H9 (cell line): ENCODE data around the gene KBTBD13. TPM values are rescaled to one million over a fixed set of nuclear protein-coding genes. Genes with fewer than 3 reads are reported as not detected.

Experiments used
- DNase-seq: peaks from one replicate; pipeline ENCODE4 v3.0.0-alpha.2; 2017
- H2AFZ ChIP-seq: one replicate; pipeline ENCODE4 v1.6.1; 2013; ENCODE audit warnings: mild to moderate bottlenecking, low read length, control low read depth, moderate library complexity
- H2AK5ac ChIP-seq: 2 replicates; pipeline ENCODE4 v1.6.1; 2013; ENCODE audit warnings: low read length, control low read depth, mixed read lengths; ENCODE audit not compliant: insufficient read length
- H2BK120ac ChIP-seq: one replicate; pipeline ENCODE4 v1.6.1; 2013; ENCODE audit warnings: low read depth, mild to moderate bottlenecking, low read length, control low read depth, inconsistent platforms; ENCODE audit not compliant: poor library complexity, severe bottlenecking
- H2BK12ac ChIP-seq: 2 replicates; pipeline ENCODE4 v1.6.1; 2013; ENCODE audit warnings: low read length, control low read depth, mixed read lengths, low read depth; ENCODE audit not compliant: insufficient read length
- H2BK15ac ChIP-seq: 2 replicates; pipeline ENCODE4 v1.6.1; 2013; ENCODE audit warnings: low read depth, low read length, control low read depth
- H2BK20ac ChIP-seq: one replicate; pipeline ENCODE4 v1.6.1; 2013; ENCODE audit warnings: low read depth, mild to moderate bottlenecking, low read length, control low read depth, inconsistent platforms; ENCODE audit not compliant: poor library complexity, severe bottlenecking
- H2BK5ac ChIP-seq: 2 replicates; pipeline ENCODE4 v1.6.1; 2013; ENCODE audit warnings: low read length, control low read depth, mixed read lengths; ENCODE audit not compliant: insufficient read length
- H3K14ac ChIP-seq: 2 replicates; pipeline ENCODE4 v1.6.1; 2013; ENCODE audit warnings: low read length, control low read depth; ENCODE audit not compliant: insufficient read depth
- H3K18ac ChIP-seq: 2 replicates; pipeline ENCODE4 v1.6.1; 2013; ENCODE audit warnings: low read depth, mild to moderate bottlenecking, mixed read lengths, low read length, control low read depth; ENCODE audit not compliant: insufficient read length
- H3K23ac ChIP-seq: 2 replicates; pipeline ENCODE4 v1.6.1; 2013; ENCODE audit warnings: low read length, control low read depth, mixed read lengths, low read depth; ENCODE audit not compliant: insufficient read length
- H3K23me2 ChIP-seq: 2 replicates; pipeline ENCODE4 v1.6.1; 2013; ENCODE audit warnings: low read depth, mild to moderate bottlenecking, mixed read lengths, low read length, control low read depth; ENCODE audit not compliant: insufficient read length, poor library complexity, severe bottlenecking
- H3K27ac ChIP-seq: 2 replicates; pipeline ENCODE4 v1.5.1; 2013; ENCODE audit warnings: low read length, control low read depth, mixed read lengths, low read depth; ENCODE audit not compliant: insufficient read length
- H3K27me3 ChIP-seq: 2 replicates; pipeline ENCODE4 v1.6.1; 2013; ENCODE audit warnings: low read length, control low read depth, inconsistent platforms; ENCODE audit not compliant: insufficient read depth
- H3K4ac ChIP-seq: 2 replicates; pipeline ENCODE4 v1.6.1; 2013; ENCODE audit warnings: low read depth, mild to moderate bottlenecking, control low read depth, inconsistent platforms, low read length, moderate library complexity
- H3K4me1 ChIP-seq: 2 replicates; pipeline ENCODE4 v1.6.1; 2013; ENCODE audit warnings: low read length, control low read depth, inconsistent platforms; ENCODE audit not compliant: insufficient read depth
- H3K4me2 ChIP-seq: 2 replicates; pipeline ENCODE4 v1.6.1; 2013; ENCODE audit warnings: low read length, control low read depth, mixed read lengths; ENCODE audit not compliant: insufficient read length, insufficient read depth
- H3K56ac ChIP-seq: 2 replicates; pipeline ENCODE4 v1.6.1; 2013; ENCODE audit warnings: low read depth, mild to moderate bottlenecking, mixed read lengths, low read length, control low read depth; ENCODE audit not compliant: insufficient read length
- H3K79me1 ChIP-seq: 2 replicates; pipeline ENCODE4 v1.6.1; 2013; ENCODE audit warnings: low read depth, mild to moderate bottlenecking, moderate library complexity, low read length, control low read depth, inconsistent platforms; ENCODE audit not compliant: insufficient read depth, poor library complexity, severe bottlenecking
- H3K79me2 ChIP-seq: 2 replicates; pipeline ENCODE4 v1.6.1; 2013; ENCODE audit warnings: low read length, control low read depth, inconsistent platforms; ENCODE audit not compliant: insufficient read depth
- H3K9ac ChIP-seq: 2 replicates; pipeline ENCODE4 v1.6.1; 2013; ENCODE audit warnings: low read length, control low read depth, mixed read lengths; ENCODE audit not compliant: insufficient read length; ENCODE audit errors: extremely low read depth
- H3K9me3 ChIP-seq: one replicate; pipeline ENCODE4 v1.6.1; 2013; ENCODE audit warnings: low read depth, low read length, inconsistent platforms; ENCODE audit not compliant: control insufficient read depth
- H3T11ph ChIP-seq: one replicate; pipeline ENCODE4 v1.6.1; 2013; ENCODE audit warnings: mild to moderate bottlenecking, low read length, control low read depth, inconsistent platforms
- H4K20me1 ChIP-seq: one replicate; pipeline ENCODE4 v1.6.1; 2013; ENCODE audit not compliant: control insufficient read depth, insufficient read length, insufficient read depth
- H4K5ac ChIP-seq: 2 replicates; pipeline ENCODE4 v1.6.1; 2013; ENCODE audit warnings: low read depth, mild to moderate bottlenecking, mixed read lengths, low read length, control low read depth; ENCODE audit not compliant: insufficient read length
- H4K8ac ChIP-seq: replicated peaks from 2 replicates; pipeline ENCODE4 v1.6.1; 2013; ENCODE audit warnings: low read length, control low read depth, mixed read lengths, low read depth; ENCODE audit not compliant: insufficient read length
- H4K91ac ChIP-seq: 2 replicates; pipeline ENCODE4 v1.6.1; 2013; ENCODE audit warnings: low read depth, mild to moderate bottlenecking, moderate library complexity, mixed read lengths, low read length, control low read depth; ENCODE audit not compliant: insufficient read length
- H3K27ac Mint-ChIP-seq, 3 experiments: 2 replicates in 2 of 3; 3 replicates in 1 of 3; pipeline ENCODE4 v1.8.0; 2020 to 2021; ENCODE audit warnings: mixed read lengths in 3 of 3, mild to moderate bottlenecking in 1 of 3, moderate library complexity in 1 of 3
- H3K27me3 Mint-ChIP-seq: 2 replicates; pipeline ENCODE4 v1.8.0; 2021; ENCODE audit warnings: low read depth, mild to moderate bottlenecking, moderate library complexity, mixed read lengths
- H3K36me3 Mint-ChIP-seq, 3 experiments: 2 replicates in 2 of 3; 3 replicates in 1 of 3; pipeline ENCODE4 v1.8.0; 2020 to 2021; ENCODE audit warnings: low read depth in 3 of 3, mixed read lengths in 3 of 3; ENCODE audit not compliant: insufficient read depth in 1 of 3
- H3K4me1 Mint-ChIP-seq, 2 experiments: 2 replicates each; pipeline ENCODE4 v1.8.0; 2020; ENCODE audit warnings: mixed read lengths in 2 of 2
- H3K4me3 Mint-ChIP-seq, 2 experiments: 2 replicates in 1 of 2; 3 replicates in 1 of 2; pipeline ENCODE4 v1.8.0; 2020 to 2021; ENCODE audit warnings: mild to moderate bottlenecking in 2 of 2, mixed read lengths in 2 of 2, moderate library complexity in 1 of 2
- H3K9me3 Mint-ChIP-seq, 2 experiments: 2 replicates in 1 of 2; 3 replicates in 1 of 2; pipeline ENCODE4 v1.8.0; 2020; ENCODE audit warnings: mild to moderate bottlenecking in 2 of 2, mixed read lengths in 2 of 2, moderate library complexity in 1 of 2
- WGBS: extraction: QIAGEN DNeasy Blood & Tissue Kit; methylation state at CpG from one replicate; pipeline ENCODE4 v1.1.7; 2013; ENCODE audit warnings: missing lambda C conversion rate, low lambda C conversion rate, mixed read lengths; ENCODE audit not compliant: insufficient read length; ENCODE audit errors: extremely low coverage; 5-methylcytosine and 5-hydroxymethylcytosine counted together
- total RNA-seq: library from RNA; stranded (reverse); gene quantifications from 2 replicates; pipeline ENCODE4 v1.2.1, GENCODE V29; 2021
- TF ChIP-seq, protein P1 (sequence below): fragments of 200-600 bp; sonication (generic); conservative IDR thresholded peaks from 3 replicates; pipeline ENCODE4 v1.8.0; 2021; ENCODE audit warnings: antibody characterized with exemption, mild to moderate bottlenecking

The KBTBD13 gene
- total RNA-seq, 1 experiment from 2014 or later = not detected

DNA sequence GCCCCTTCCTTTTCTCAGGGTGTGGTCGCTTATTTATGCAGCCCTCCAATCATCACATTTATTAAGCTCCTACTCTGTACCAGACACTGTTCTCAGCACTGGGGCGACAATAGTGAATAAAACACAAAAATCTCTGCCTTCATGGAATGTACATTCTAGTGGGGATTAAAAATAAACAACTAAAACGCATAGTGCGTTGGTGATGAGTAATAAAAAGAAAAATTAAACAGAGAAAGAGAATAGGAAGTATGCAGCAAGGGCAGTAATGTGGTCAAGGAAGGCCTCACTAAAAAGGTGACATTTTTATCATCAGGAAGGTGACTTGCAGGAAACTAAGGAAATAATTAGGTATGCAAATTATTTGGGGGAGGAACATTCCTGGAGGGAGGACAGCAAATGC is 26.3 kb upstream of the KBTBD13 start:
- Mint-ChIP-seq H3K36me3 (peaks cover 0 to 1% (median 0%) of the 10 kb centered on the region in 3 experiments; a peak in 1 of 7 replicates), H3K4me1 (peaks cover 7 to 9% of the 10 kb centered on the region in 2 experiments), H3K27me3 (no peaks in the 10 kb centered on the region), H3K4me3 (no peak overlapping the region), H3K9me3 (no peaks in the 10 kb centered on the region), H3K27ac (no peak overlapping the region)
- Histone ChIP-seq H3K4ac (no peak overlapping the region), H3K14ac (no peak overlapping the region), H2BK12ac (no peak overlapping the region), H4K8ac (no peak overlapping the region), H3T11ph (no peak overlapping the region), H2AK5ac (no peak overlapping the region), H4K5ac (no peak overlapping the region), H3K23ac (no peak overlapping the region), H4K20me1 (no peaks in the 10 kb centered on the region), H2AFZ (no peak overlapping the region), H2BK20ac (no peak overlapping the region), H3K4me1 (no peaks in the 10 kb centered on the region), H3K79me2 (no peaks in the 10 kb centered on the region), H3K9me3 (no peaks in the 10 kb centered on the region), H3K18ac (no peak overlapping the region), H3K56ac (no peak overlapping the region), H3K9ac (no peak overlapping the region), H4K91ac (no peak overlapping the region), H2BK5ac (no peak overlapping the region), H2BK120ac (no peak overlapping the region), H3K27ac (no peak overlapping the region), H3K23me2 (no peaks in the 10 kb centered on the region), H3K79me1 (no peaks in the 10 kb centered on the region), H3K27me3 (no peaks in the 10 kb centered on the region), H2BK15ac (no peak overlapping the region), H3K4me2 (no peak overlapping the region)
- TF ChIP-seq, protein P1, sequence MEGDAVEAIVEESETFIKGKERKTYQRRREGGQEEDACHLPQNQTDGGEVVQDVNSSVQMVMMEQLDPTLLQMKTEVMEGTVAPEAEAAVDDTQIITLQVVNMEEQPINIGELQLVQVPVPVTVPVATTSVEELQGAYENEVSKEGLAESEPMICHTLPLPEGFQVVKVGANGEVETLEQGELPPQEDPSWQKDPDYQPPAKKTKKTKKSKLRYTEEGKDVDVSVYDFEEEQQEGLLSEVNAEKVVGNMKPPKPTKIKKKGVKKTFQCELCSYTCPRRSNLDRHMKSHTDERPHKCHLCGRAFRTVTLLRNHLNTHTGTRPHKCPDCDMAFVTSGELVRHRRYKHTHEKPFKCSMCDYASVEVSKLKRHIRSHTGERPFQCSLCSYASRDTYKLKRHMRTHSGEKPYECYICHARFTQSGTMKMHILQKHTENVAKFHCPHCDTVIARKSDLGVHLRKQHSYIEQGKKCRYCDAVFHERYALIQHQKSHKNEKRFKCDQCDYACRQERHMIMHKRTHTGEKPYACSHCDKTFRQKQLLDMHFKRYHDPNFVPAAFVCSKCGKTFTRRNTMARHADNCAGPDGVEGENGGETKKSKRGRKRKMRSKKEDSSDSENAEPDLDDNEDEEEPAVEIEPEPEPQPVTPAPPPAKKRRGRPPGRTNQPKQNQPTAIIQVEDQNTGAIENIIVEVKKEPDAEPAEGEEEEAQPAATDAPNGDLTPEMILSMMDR = no peak
- DNase-seq = no peak
- WGBS = 100% methylated on average over 1 of the region's 4 CpGs
